Endothelial cell (in vitro differentiated cells): ENCODE data around the gene FBLN7. TPM values are rescaled to one million over a fixed set of nuclear protein-coding genes. Genes with fewer than 3 reads are reported as not detected.
A peak's percentile ranks its signal among the peaks of the same experiment; 100 is the strongest.

Source experiments
- DNase-seq: peaks from one replicate; pipeline ENCODE4 v3.0.0; 2021; ENCODE audit warnings: low spot score
- H3K27ac Mint-ChIP-seq: one replicate; pipeline ENCODE4 v1.8.0; 2021; ENCODE audit warnings: mixed read lengths, inconsistent platforms; ENCODE audit not compliant: unreplicated experiment
- H3K27me3 Mint-ChIP-seq: one replicate; pipeline ENCODE4 v1.8.0; 2021; ENCODE audit warnings: mild to moderate bottlenecking, moderate library complexity, mixed read lengths, inconsistent platforms; ENCODE audit not compliant: unreplicated experiment
- H3K36me3 Mint-ChIP-seq: one replicate; pipeline ENCODE4 v1.8.0; 2021; ENCODE audit warnings: mild to moderate bottlenecking, low read depth, mixed read lengths, inconsistent platforms; ENCODE audit not compliant: unreplicated experiment
- H3K4me1 Mint-ChIP-seq: one replicate; pipeline ENCODE4 v1.8.0; 2021; ENCODE audit warnings: mild to moderate bottlenecking, mixed read lengths, inconsistent platforms; ENCODE audit not compliant: unreplicated experiment
- H3K4me3 Mint-ChIP-seq: one replicate; pipeline ENCODE4 v1.8.0; 2021; ENCODE audit warnings: mild to moderate bottlenecking, mixed read lengths, inconsistent platforms; ENCODE audit not compliant: unreplicated experiment
- H3K9me3 Mint-ChIP-seq: one replicate; pipeline ENCODE4 v1.8.0; 2021; ENCODE audit warnings: mixed read lengths, inconsistent platforms; ENCODE audit not compliant: unreplicated experiment
- CTCF ChIP-seq: fragments of 200-600 bp; sonication (generic); IDR thresholded peaks from one replicate; pipeline ENCODE4 v1.5.0; 2021; ENCODE audit warnings: antibody characterized with exemption; ENCODE audit not compliant: unreplicated experiment
- total RNA-seq: library from RNA; stranded (reverse); fragmentation: NEBNext Ultra II Directional; extraction: Animal tissue kit (Norgen Biotek cat#: 25700); gene quantifications from one replicate; pipeline ENCODE4 v1.2.1, GENCODE V29; 2021; ENCODE audit not compliant: unreplicated experiment

The FBLN7 gene
- total RNA-seq, 1 donor from 2014 or later, result 0.36 TPM

GRCh38 chr2:112187805-112188596 lies 49.8 kb downstream of the FBLN7 start:
- no peak for DNase-seq
- H3K9me3 Mint-ChIP-seq, result no peaks in the 10 kb centered on the region

GRCh38 chr2:112189001-112189556 lies 50.9 kb downstream of the FBLN7 start:
- peaks cover 9% of the 10 kb centered on the region for H3K36me3 Mint-ChIP-seq
- no peaks in the 10 kb centered on the region for H3K9me3 Mint-ChIP-seq
- TF ChIP-seq CTCF, result no peak
- H3K4me3 Mint-ChIP-seq, result no peak overlapping the region
- DNase-seq, result no peak
- peaks cover 13% of the 10 kb centered on the region for H3K4me1 Mint-ChIP-seq
- H3K27ac Mint-ChIP-seq, result no peak overlapping the region
- peaks cover 2% of the 10 kb centered on the region for H3K27me3 Mint-ChIP-seq

More at GRCh38 chr2:112187805-112188596, 49.8 kb downstream of the FBLN7 start:
- TF ChIP-seq CTCF, result no peak
- no peak overlapping the region for H3K4me3 Mint-ChIP-seq
- peaks cover 18% of the 10 kb centered on the region for H3K4me1 Mint-ChIP-seq
- peak overlapping the region; percentile 2 for H3K27ac Mint-ChIP-seq
- H3K36me3 Mint-ChIP-seq, result peaks cover 9% of the 10 kb centered on the region
- peaks cover 2% of the 10 kb centered on the region for H3K27me3 Mint-ChIP-seq

DNA sequence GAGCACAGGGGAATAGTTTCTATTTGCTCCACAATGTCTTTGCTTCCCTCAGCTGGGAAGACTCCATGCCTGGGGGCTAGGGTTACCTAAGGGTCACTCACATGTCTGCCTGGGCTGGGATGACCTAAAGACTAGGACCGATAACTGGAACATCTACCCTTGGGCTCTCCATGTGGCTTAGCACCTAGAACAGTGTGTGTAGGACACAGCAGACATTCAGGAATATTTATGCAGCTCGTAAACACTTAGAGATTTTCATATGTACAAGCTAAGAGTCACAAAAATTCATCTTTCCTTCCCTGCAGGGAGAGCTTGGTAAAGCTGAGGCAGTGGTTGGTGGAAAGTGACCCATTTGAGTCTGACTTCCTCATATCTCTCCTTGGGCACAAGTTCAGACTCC lies 55.8 kb downstream of the FBLN7 start:
- H3K4me1 Mint-ChIP-seq, result peaks cover 20% of the 10 kb centered on the region
- H3K27ac Mint-ChIP-seq, result peak overlapping the region; percentile 74
- H3K9me3 Mint-ChIP-seq, result no peaks in the 10 kb centered on the region
- no peaks in the 10 kb centered on the region for H3K27me3 Mint-ChIP-seq
- no peaks in the 10 kb centered on the region for H3K36me3 Mint-ChIP-seq
- H3K4me3 Mint-ChIP-seq, result no peak overlapping the region
- DNase-seq, result no peak
- TF ChIP-seq CTCF, result no peak

DNA sequence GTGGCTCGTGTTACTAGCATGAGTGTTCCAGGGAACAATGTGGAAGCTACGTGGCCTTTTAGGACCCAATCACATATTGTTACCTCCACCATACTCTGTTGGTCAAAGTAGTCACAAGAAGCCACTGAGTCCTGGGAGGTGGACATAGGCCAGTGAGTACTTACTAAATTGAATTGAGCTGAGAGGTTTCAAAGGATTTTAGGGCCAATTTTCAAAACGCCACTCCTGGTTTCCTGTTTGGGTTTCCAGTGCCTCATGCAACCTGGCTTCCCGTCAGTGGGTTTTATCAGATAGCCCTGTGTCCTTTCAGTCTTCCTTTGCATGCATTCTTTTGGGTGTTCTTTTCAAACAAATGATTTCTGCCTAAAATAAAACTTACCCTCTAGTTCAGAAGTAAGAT lies 56.3 kb downstream of the FBLN7 start:
- H3K4me1 Mint-ChIP-seq, result peaks cover 22% of the 10 kb centered on the region
- no peaks in the 10 kb centered on the region for H3K9me3 Mint-ChIP-seq
- no peak overlapping the region for H3K4me3 Mint-ChIP-seq
- peaks cover 3% of the 10 kb centered on the region for H3K36me3 Mint-ChIP-seq
- no peak for TF ChIP-seq CTCF
- no peak for DNase-seq
- H3K27me3 Mint-ChIP-seq, result no peaks in the 10 kb centered on the region
- peak overlapping the region; percentile 74 for H3K27ac Mint-ChIP-seq

GRCh38 chr2:112195167-112195766 lies 57.1 kb downstream of the FBLN7 start:
- Mint-ChIP-seq H3K4me1 (peaks cover 23% of the 10 kb centered on the region), H3K36me3 (peaks cover 4% of the 10 kb centered on the region)

More at GRCh38 chr2:112195167-112195766, 57.1 kb downstream of the FBLN7 start:
- no peak for TF ChIP-seq CTCF
- Mint-ChIP-seq H3K27me3 (peaks cover 1% of the 10 kb centered on the region), H3K4me3 (no peak overlapping the region), H3K27ac (no peak overlapping the region), H3K9me3 (no peaks in the 10 kb centered on the region)
- no peak for DNase-seq
